GM18508 (cell line): Measurements from ENCODE around the gene PLAAT5.
"Not testable (repeated sequence)": the region's sequence is repeated elsewhere in the genome, so short reads cannot be mapped to it uniquely, and the experiment has no call there.

ENCODE experiments used
- ATAC-seq: cut with Tn5 transposase; IDR thresholded peaks from one replicate; pipeline ENCODE4 v1.9.1; 2021; ENCODE audit warnings: moderate number of reproducible peaks; ENCODE audit not compliant: insufficient read depth, unreplicated experiment

The PLAAT5 gene

GRCh38 chr11:63490551-63491239 lies at the start of gene PLAAT5:
Gene PLAAT5, minus strand, starts transcription at chr11:63491167. Its CDS starts 133 bp downstream, at chr11:63491034.
- ATAC-seq: no peak

GRCh38 chr11:63537293-63538101 lies 46.5 kb upstream of the PLAAT5 start:
- ATAC-seq: no peak

- no peak for ATAC-seq
Measured at GRCh38 chr11:63536669-63537292, 45.8 kb upstream of the PLAAT5 start, which contains the start of gene PLAAT4. Gene PLAAT4, plus strand, starts transcription at chr11:63536808. Its CDS starts 61 bp downstream, at chr11:63536869.

- ATAC-seq: no peak
Measured at GRCh38 chr11:63535734-63536133, 44.8 kb upstream of the PLAAT5 start.

GRCh38 chr11:63534895-63535461 lies 44.0 kb upstream of the PLAAT5 start:
- no peak for ATAC-seq

GRCh38 chr11:63534076-63534475 lies 43.1 kb upstream of the PLAAT5 start:
- ATAC-seq: no peak

GRCh38 chr11:63532799-63533475 lies 42.0 kb upstream of the PLAAT5 start:
- no peak for ATAC-seq

- no peak for ATAC-seq
Measured at GRCh38 chr11:63532117-63532516, 41.1 kb upstream of the PLAAT5 start.

GRCh38 chr11:63531074-63531792 lies 40.3 kb upstream of the PLAAT5 start:
- peak; percentile 76 for ATAC-seq

- ATAC-seq: no peak
Measured at GRCh38 chr11:63530021-63530420, 39.1 kb upstream of the PLAAT5 start.

- not testable (repeated sequence) for ATAC-seq
Measured at GRCh38 chr11:63529373-63529772, 38.4 kb upstream of the PLAAT5 start.

- not testable (repeated sequence) for ATAC-seq
Measured at GRCh38 chr11:63528729-63529278, 37.8 kb upstream of the PLAAT5 start.

GRCh38 chr11:63528156-63528555 lies 37.2 kb upstream of the PLAAT5 start:
- not testable (repeated sequence) for ATAC-seq

GRCh38 chr11:63527667-63528066 lies 36.7 kb upstream of the PLAAT5 start:
- ATAC-seq: no peak

GRCh38 chr11:63523151-63523550 lies 32.2 kb upstream of the PLAAT5 start:
- no peak for ATAC-seq

- ATAC-seq: no peak
Measured at GRCh38 chr11:63521896-63522295, 30.9 kb upstream of the PLAAT5 start.

- no peak for ATAC-seq
Measured at GRCh38 chr11:63520606-63521170, 29.7 kb upstream of the PLAAT5 start.

- ATAC-seq: no peak
Measured at GRCh38 chr11:63518548-63518947, 27.6 kb upstream of the PLAAT5 start.

- ATAC-seq: no peak
Measured at GRCh38 chr11:63517156-63517555, 26.2 kb upstream of the PLAAT5 start.
